GM21423 (cell line): ENCODE results near the gene CCDC148.

Source experiments
- ATAC-seq: cut with Tn5 transposase; IDR thresholded peaks from one replicate; pipeline ENCODE4 v1.9.1; 2021; ENCODE audit warnings: mild to moderate bottlenecking, moderate library complexity; ENCODE audit not compliant: unreplicated experiment

CCDC148 gene

DNA sequence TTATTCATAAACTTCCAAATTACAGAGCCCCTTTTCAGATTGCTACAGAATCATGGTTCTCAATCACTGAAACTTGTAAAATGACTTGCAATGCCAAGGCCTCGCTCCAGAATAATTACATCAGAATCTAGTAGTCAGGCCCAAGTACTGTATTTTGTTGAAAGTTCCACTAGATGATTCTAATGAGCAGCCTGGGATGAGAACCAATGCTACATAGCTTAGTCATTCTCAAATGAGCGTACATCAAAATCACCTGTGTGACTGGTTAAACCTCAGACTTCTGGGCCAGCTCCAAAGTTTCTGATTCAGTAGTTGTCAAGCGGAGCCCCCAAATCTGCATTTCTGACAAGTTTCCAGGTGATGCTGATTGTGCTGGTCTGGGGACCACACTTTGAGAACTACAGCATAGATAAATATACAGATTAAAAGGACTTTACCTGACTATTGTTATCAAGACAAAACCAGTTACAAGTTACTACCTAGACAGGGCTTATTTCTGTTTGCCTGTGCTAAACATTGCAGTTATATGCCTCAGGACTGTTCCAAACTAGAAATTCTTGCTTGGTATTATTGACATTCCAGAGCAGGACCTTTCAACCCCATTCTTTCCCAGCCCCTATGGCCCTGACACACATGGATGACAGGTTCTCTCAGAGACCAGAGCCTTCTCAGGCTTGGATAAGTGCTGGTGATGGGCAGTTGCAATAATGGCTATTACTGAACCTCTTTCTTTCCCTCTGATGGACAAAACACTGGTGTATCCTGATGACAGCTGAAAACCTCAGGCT is 271.8 kb downstream of the CCDC148 start:
- ATAC-seq: no peak

DNA sequence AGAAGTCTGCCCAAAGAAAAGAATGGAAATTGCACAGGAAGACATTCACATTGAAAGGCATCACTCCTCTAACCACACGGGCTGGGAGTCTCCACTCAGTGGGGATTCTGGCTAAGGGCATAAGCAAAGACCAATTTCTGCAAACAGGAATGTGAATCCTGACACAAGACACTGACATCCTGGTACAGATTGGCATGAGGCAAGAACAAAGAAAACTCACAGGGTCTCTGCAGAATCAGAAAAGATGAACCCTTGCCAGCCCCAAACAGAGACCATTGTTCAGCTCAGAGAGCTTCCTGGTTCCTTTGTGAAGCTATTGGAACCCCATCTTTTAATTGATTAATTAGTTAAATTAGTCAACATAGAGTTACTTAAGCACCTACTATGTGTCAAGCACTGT is 272.6 kb downstream of the CCDC148 start:
- no peak for ATAC-seq

DNA sequence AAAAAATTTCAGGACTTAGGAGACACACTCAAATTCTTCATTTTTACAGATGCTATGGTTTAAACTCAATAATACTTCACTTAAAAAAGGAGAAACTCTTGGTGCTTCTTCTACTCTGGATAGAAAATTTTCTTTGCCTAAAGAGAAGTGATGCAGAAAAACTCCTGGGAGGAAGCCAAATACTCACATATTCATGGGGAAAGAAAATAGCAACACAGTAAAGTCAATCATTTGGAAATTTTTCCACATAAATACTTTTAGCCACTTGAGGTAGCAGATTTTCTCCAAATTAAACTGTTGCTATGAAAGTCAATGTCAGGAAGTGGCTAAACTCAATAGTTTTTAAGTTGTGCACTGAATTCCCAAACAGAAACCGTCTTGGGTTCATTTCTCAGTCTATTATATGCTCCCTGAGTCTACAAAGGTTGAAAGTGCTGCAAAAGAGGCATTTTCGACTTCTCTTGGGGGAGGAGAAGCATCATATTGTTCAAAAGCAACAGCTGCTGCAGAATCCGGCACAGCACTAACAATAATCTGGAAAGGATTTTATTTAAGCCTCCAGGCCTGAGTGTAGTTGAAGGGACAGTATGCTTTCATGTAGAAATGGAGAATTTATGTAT is 273.8 kb downstream of the CCDC148 start:
- no peak for ATAC-seq

DNA sequence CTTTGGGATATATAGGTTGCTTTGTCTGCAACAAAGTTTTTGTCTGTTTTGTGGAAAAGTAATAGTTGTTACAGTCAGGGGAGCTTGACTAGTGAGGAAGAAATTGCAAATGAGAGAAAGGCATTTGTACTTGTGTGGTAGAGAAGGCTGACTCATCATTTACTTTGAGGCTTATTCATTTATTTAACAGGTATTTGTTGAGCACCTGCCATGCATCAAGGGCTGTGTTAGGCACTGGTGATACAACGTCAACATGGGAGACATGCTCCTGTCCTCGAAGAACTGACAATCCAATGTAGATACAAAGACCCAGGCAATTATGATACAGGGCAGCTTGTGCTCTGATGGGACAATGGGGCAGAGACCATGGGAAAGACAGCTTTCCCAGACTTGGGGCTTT is 275.4 kb downstream of the CCDC148 start:
- ATAC-seq: no peak

DNA sequence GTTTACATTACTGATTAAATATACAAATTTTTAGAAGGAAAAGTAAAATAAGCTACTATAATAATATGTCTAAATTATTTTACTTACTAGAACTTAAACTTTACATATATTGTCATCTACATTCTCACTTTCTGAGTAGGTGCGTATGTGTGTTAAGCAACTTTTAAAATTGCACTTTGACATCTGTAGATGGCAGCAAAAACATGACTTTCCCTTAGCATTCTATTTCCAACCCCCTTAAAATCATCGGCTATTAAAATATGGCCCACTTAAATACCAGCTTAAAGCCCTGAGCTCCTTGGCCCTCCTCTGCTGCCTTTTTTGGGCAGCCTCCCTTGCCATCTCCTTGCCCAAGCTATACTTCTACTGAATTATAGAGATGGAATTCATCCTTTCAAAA is 276.9 kb downstream of the CCDC148 start:
- no peak for ATAC-seq

DNA sequence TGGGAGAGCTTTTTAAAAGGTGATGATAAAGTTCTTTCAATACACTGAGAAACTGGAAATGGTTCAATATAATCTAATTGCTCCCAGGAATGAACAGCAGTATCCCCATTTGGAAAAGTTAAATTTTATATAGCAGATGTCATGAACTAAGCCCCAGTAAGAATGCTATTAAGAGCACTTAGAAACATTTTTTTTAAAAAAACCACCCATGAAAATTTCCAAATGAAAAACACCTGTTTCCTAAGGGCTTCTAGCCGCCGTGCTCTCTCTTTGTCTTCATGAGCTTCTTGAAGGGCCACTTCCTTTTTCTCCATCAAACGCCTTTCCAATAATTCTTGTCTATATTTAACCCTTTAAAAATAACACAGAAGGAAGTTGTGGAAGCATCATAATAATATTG is 277.9 kb downstream of the CCDC148 start:
- no peak for ATAC-seq

DNA sequence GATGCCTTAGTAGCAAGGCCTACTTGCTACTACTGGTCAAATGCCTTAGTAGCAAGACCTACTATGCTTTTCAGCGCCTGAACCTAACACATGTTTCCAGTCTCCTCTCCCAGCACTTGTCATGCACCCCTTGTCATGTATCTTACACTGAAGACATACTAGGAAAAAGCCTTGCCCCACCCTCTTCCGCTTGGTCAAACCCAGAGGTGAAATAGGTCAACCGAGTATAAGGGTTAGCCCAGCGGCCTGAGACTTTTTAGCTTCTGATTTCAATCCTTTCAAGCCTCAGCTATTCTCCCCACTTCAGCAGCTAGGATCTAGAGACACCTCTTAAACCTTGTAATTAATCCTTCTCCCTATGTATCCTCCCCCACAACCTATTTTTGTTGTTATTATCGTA is 281.6 kb downstream of the CCDC148 start:
- ATAC-seq: no peak

DNA sequence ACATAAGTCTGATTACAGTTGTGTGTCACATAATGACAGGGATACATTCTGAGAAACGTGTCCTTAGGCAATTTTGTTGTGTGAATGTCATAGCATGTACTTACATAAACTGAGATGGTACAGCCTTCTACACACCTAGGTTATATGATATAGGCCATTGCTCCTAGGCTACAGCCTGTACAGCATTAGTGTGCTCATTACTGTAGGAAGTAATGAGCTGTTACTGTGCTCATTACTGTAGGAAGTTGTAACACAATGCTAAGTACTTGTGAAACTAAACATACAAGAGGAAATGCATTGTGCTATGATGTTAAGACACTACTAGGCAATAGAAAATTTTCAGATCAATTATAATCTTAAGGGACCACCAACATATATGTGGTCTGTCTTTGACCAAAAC is 282.1 kb downstream of the CCDC148 start:
- ATAC-seq: no peak

DNA sequence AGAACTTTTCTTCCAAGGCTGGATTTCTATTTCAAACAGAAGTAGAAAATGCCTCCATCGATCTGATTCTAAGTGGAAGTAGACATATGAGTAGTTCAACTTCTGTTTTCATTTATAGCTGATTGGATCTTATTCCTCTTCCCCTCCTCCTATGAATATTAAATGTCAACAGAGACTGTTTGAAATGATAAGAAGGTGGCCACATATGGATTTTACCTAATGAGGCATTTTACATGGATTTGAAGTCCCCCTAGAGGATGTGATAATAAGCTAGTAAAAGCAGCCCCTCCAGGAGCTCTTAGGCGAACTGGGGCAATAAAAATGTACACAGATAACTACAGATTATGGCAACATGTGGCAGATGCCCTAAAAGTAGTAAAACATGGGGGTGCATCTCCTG is 283.8 kb downstream of the CCDC148 start:
- ATAC-seq: no peak

DNA sequence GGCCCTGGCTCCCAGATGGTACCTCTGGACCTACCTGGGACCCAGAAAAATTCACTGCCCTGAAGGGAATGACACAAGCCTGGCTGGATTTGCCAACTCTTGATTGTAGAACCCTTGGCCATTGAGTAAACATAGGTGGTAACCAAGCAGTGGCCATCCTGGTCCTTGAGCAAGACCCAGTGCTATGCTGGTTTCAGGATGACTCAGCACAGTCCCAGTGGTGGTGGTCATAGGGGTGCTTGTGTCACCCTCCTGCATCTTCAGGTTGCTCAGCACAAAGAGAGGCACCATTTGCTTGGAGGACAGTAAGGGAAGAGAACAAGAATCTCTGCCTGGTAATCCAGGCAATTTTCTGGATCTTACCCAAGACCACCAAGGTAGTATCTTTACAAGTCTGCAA is 302.0 kb downstream of the CCDC148 start:
- no peak for ATAC-seq

DNA sequence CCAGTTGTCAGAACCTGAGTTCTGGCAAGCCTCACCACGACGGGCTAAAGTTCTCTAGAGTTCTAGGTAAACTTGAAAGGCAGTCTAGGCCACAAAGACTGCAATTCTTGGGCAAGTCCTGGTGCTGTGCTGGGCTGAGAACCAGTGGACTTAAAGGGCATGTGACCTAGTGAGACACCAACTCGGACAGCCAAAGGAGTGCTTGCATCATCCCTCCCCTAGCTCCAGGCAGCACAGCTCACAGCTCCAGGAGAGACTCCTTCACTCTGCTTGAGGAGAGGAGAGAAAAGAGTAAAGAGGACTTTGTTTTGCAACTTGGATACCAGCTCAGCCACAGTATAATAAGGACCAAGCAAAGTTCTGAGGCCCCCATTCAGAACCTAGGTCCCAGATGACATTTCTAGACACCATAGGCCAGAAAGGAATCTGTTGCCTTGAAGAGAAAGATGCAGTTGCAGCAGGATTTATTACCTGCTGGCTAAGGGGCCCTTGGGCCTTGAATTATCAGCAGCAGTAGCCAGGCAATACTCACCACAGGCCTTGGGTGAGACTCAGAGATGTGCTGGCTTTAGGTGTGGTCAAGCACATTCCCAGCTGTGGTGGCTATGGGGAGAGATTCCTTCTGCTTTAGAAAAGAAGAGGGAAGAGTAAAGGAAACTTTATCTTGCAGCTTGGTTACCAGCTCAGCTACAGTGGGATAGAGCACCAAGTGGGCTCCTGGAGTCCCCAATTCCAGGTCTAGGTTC is 303.1 kb downstream of the CCDC148 start:
- ATAC-seq: no peak

DNA sequence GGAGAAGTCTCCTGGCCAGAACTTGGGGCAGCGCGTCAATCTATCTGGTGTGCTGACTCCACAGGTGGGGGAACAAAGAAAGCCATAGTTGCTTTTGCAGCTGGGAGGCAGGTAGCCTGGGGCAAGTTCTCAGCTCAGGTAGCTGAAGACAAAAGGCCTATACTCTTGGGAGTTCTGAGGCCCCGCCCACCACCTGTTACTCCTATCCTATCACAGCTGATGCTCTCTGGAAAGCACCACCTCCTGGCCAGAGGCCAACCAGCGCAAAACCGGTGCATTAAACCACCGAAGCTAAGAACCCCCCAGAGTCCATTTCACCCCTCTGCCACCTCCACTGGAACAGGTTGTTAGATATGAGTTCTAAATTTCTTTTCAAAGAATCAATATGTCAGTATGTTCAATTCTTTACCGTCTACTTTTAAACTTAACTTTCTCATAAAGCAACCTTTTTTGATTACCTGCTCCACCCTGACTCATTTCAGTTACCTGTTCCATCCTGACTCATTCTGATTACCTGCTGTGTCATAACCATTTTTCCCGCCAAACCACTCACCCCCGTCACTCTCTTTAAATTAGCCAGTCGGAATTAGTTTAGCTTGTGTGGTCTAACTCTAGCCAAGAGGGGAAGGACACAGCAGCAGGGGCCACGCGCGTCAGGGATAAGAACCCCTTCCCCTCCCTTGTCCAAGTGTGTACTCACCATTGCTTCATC is 311.5 kb downstream of the CCDC148 start:
- no peak for ATAC-seq

DNA sequence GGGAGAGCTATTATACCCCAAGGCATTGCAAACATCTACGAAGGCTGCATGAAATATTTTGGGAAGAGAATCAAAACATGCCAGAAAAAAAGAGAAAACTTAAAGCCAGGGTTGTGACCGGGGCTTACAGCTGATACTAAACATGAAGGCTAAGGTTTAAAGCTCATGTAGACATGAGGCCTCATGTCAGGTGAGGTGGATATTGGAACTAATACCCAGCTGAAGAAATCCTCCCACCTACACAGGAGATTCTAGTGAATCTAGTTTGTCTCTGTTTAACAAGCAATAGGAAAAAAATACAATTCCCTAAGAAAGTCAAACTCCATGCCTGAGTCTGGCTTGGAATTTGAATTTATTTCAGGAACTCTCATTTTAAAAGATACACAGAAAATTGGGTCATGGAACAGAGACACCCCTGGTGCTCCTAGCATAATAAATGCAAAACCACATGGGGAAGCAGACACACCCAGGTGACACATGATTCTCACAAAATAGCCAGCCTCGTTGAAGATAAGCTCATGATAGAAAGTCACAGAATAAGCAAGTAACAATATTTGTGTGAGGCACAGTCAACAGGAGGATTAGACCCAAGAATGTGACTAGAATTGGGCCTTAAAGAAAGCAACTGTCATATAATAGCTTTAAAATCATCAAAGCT is 312.7 kb downstream of the CCDC148 start:
- ATAC-seq: no peak

DNA sequence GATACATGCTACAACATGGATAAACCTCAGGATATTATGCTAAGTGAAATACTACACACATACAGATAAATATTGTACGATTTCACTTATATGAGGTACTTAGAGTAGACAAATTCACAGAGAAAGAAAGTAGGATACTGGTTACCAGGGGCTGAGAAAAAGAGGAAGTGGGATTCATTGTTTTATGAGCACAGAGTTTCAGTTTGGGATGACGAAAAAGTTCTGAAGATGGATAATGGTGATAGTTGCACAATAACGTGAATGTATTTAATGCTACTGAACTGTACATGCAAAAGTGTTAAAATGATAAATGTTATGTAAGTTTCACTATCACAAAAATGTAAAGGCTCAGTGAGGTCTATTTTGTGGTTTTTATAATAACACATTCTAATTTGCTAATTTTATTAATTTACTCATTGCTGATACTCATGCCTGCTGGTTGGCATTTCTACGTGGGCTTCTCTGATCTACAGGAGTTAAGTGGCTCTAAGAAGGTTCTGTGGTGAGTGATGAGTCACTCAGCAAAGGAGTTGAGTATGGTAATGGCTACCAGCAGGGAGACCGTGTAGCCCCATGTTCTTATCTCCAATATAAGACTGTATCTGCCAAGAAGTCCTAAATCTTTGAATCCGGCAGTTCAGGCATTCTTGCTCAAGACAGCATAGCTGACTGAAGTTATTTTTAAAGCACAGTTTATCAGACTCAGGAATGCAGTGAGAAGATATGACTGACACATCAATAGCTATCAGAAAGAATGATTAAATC is 313.8 kb downstream of the CCDC148 start:
- ATAC-seq: no peak

DNA sequence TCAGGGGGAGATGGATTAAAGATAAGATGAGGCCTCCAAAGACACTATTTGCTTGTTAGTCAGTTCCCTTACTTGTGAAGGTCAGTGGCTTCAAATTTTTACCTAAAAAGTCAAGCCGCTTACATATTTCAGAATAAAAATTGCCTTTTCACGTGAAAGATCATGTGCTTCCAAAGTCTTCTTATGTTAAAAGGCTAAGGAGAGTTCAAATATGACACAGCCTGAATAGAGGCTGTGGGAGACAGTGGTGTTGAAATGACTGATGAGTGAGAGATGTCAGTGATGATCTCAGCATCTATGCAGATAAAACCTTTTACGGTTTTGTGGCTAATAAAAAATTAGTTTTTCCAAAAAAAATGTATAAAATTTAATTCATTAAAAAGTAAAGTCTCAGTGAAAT is 314.4 kb downstream of the CCDC148 start:
- no peak for ATAC-seq

DNA sequence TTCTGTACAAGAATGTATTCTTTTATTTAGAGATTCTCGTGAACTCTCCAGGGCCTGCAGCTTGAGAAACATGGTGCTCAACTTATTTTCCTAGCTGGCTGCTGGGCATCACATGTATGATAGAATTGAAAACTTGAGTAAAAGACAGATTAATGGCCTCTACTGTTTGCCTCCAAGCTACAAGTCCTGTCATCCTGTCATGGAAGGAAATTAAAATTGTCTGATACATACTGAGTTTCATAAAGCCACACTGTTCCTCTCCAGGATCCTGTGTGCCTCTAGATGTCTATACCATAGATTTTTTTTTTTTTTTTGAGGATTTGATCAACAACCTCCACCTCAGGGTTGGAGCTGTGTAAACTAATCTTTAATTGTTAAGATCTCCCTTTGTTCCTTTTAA is 316.4 kb downstream of the CCDC148 start:
- ATAC-seq: no peak

DNA sequence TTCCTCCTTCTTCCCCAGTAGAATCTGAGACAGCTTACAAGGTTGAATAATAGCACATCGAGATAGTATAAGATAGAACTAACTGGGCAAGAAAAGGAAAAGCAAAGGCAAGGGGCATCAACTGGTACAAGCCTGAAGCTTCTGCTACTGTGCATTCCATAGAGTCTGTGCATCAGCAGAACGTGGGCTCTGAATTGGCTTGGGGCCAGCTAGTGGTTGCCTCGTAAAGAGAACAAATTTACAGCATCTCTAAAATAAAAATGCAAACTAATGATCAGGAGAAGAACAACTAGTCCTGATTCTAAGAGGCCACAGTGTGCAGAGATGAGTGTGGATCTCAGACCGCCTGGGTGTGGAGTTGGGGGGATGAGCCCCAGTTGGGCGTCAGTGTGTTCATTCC is 318.3 kb downstream of the CCDC148 start:
- ATAC-seq: no peak

DNA sequence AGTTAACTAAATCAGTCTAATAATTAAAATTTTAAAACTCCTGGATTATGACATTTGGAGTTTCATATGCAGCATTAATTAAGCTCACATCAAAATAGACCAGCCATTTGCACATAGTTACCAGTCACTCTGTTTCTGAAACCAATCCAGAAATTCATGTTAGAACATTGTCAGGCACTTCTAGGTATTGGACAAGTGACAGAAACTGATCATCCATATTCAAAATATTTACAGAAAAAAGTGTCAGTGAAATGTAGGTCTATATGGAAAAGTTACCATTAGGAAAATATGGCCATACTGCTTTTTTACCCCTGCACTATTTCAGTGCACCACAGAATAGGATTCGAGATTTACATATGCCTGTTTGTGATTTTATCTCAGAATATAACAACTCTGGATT is 321.5 kb downstream of the CCDC148 start:
- no peak for ATAC-seq

DNA sequence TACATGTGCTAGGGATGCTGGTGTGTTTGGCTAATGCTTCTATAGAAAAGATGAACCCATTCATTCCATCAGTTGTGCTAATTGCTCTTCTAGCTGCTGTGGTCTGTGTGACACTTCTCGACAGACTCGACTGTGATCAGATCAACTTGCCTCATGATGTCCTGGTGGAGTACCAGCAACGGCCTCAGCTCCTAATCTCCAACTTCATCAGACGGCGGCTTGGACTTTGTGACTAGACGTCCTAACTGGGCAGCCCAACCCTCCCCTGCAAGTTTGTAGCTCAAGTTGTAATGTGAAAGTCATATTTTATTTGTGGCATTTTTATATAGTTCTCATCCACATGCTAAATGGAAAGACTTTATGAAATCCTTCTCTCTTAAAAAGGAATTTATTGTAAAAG is 321.9 kb downstream of the CCDC148 start:
- ATAC-seq: no peak

DNA sequence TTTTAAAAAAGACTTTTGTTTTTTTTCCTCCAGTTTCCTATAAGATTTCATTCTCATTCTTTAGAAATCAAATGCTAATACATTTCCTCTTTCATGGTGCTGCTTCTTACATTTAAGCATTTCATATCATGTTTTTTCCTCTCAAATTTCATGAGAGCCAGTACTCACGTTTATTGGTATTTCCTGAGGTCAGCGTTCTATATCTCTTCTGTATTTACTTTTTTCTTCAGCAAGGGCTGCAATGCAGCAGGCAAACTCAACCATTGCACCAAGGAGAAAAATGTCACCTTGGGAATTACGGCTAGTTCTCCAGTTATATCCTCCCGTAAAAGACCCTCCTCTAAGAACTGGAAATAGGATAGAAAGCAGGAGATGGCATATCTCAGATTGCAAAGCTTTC is 322.5 kb downstream of the CCDC148 start:
- no peak for ATAC-seq
